Activated CD4-positive, alpha-beta T cell treated with anti-CD3 and anti-CD28 coated beads for 48 hours (primary cell): ENCODE measurements around the gene KREMEN1.

Experiments used
- DNase-seq: peaks from one replicate; pipeline ENCODE4 v3.0.0-alpha.2; 2020

The KREMEN1 gene

GRCh38 chr22:29195118-29195963 lies 122.5 kb downstream of the KREMEN1 start:
- DNase-seq, result no peak

- DNase-seq, result no peak
These were observed 123.3 kb downstream of the KREMEN1 start for GRCh38 chr22:29195964-29196666.

GRCh38 chr22:29197096-29197495 lies 124.3 kb downstream of the KREMEN1 start:
- no peak for DNase-seq

GRCh38 chr22:29198240-29198639 lies 125.4 kb downstream of the KREMEN1 start:
- DNase-seq, result no peak

- no peak for DNase-seq
These were observed 127.0 kb downstream of the KREMEN1 start for GRCh38 chr22:29199702-29200400.

GRCh38 chr22:29200901-29201300 lies 128.1 kb downstream of the KREMEN1 start:
- DNase-seq, result no peak

GRCh38 chr22:29201782-29202181 lies 128.9 kb downstream of the KREMEN1 start:
- no peak for DNase-seq

- DNase-seq, result peak; percentile 74
These were observed 129.7 kb downstream of the KREMEN1 start for GRCh38 chr22:29202212-29203192.

GRCh38 chr22:29203488-29204454 lies 130.9 kb downstream of the KREMEN1 start:
- DNase-seq, result no peak

- DNase-seq, result no peak
These were observed 131.8 kb downstream of the KREMEN1 start for GRCh38 chr22:29204455-29205183.

- no peak for DNase-seq
These were observed 132.4 kb downstream of the KREMEN1 start for GRCh38 chr22:29205252-29205593.

GRCh38 chr22:29205594-29206371 lies 132.9 kb downstream of the KREMEN1 start, which contains the start of gene EMID1:
Gene EMID1, plus strand, starts transcription at chr22:29205896. Its CDS starts 143 bp downstream, at chr22:29206039.
- DNase-seq, result peak; percentile 31

GRCh38 chr22:29206372-29207242 lies 133.8 kb downstream of the KREMEN1 start:
- no peak for DNase-seq

- no peak for DNase-seq
These were observed 134.4 kb downstream of the KREMEN1 start for GRCh38 chr22:29207243-29207550.

- DNase-seq, result no peak
These were observed 135.0 kb downstream of the KREMEN1 start for GRCh38 chr22:29207562-29208501.

GRCh38 chr22:29208502-29208862 lies 135.6 kb downstream of the KREMEN1 start:
- no peak for DNase-seq

- no peak for DNase-seq
These were observed 136.2 kb downstream of the KREMEN1 start for GRCh38 chr22:29208879-29209623.
